CD8-positive, alpha-beta memory T cell (primary cell): Measurements from ENCODE around the gene ALG6. TPM values are rescaled to one million over a fixed set of nuclear protein-coding genes. Genes with fewer than 3 reads are reported as not detected.

Experiments used
- CTCF ChIA-PET: fragments of 350-600 bp; sonication (Branson Sonifier 250); formaldehyde crosslinking; loops from one replicate; lab custom pipeline; 2021; ENCODE audit warnings: antibody characterized with exemption; lab: Charles Lee
- POLR2A ChIA-PET: fragments of 350-600 bp; sonication (Branson Sonifier 250); formaldehyde crosslinking; loops from one replicate; lab custom pipeline; 2021; ENCODE audit warnings: antibody characterized with exemption; lab: Charles Lee
- DNase-seq, 5 donors: peaks; one replicate each; pipeline versions ENCODE4 v3.0.0 to v3.0.0-alpha.2; 2020 to 2022; ENCODE audit warnings: mixed read lengths in 1 of 5
- H3K27ac ChIP-seq: one replicate; pipeline ENCODE4 v1.7.0; 2013; ENCODE audit warnings: low read depth, mild to moderate bottlenecking, low read length, moderate library complexity
- H3K27me3 ChIP-seq: 2 replicates; pipeline ENCODE4 v1.7.0; 2013; ENCODE audit warnings: low read length, mild to moderate bottlenecking; ENCODE audit not compliant: insufficient read depth, poor library complexity, severe bottlenecking
- H3K36me3 ChIP-seq: 2 replicates; pipeline ENCODE4 v1.7.0; 2013; ENCODE audit warnings: mild to moderate bottlenecking, low read length, moderate library complexity; ENCODE audit not compliant: insufficient read depth
- H3K4me1 ChIP-seq: 2 replicates; pipeline ENCODE4 v1.7.0; 2013; ENCODE audit warnings: mild to moderate bottlenecking, low read length, moderate library complexity; ENCODE audit not compliant: insufficient read depth
- H3K4me3 ChIP-seq: 2 replicates; pipeline ENCODE4 v1.7.0; 2013; ENCODE audit warnings: mild to moderate bottlenecking, low read length
- H3K9me3 ChIP-seq: 2 replicates; pipeline ENCODE4 v1.7.0; 2013; ENCODE audit warnings: mild to moderate bottlenecking, low read length
- H3K27ac Mint-ChIP-seq, 8 donors: one replicate each; pipeline ENCODE4 v1.8.0; 2020 to 2021; ENCODE audit warnings: mixed read lengths in 8 of 8, mild to moderate bottlenecking in 6 of 8, inconsistent platforms in 3 of 8, moderate library complexity in 3 of 8
- H3K27me3 Mint-ChIP-seq, 2 donors: one replicate each; pipeline ENCODE4 v1.8.0; 2020 to 2021; ENCODE audit warnings: mixed read lengths in 2 of 2, mild to moderate bottlenecking in 1 of 2, moderate library complexity in 1 of 2
- H3K36me3 Mint-ChIP-seq, 3 donors: one replicate each; pipeline ENCODE4 v1.8.0; 2020 to 2021; ENCODE audit warnings: mixed read lengths in 3 of 3, inconsistent platforms in 1 of 3, mild to moderate bottlenecking in 1 of 3
- H3K4me1 Mint-ChIP-seq, 3 donors: one replicate each; pipeline ENCODE4 v1.8.0; 2020 to 2021; ENCODE audit warnings: mixed read lengths in 3 of 3, inconsistent platforms in 1 of 3, mild to moderate bottlenecking in 1 of 3
- H3K4me3 Mint-ChIP-seq, 7 donors: one replicate each; pipeline ENCODE4 v1.8.0; 2020 to 2021; ENCODE audit warnings: mixed read lengths in 7 of 7, mild to moderate bottlenecking in 6 of 7, moderate library complexity in 4 of 7, inconsistent platforms in 2 of 7
- H3K9me3 Mint-ChIP-seq, 5 donors: one replicate each; pipeline ENCODE4 v1.8.0; 2020 to 2022; ENCODE audit warnings: mixed read lengths in 5 of 5, mild to moderate bottlenecking in 3 of 5, moderate library complexity in 2 of 5, inconsistent platforms in 1 of 5
- polyA plus RNA-seq: library from polyadenylated mRNA; unstranded; fragments of 300-500 nt; fragmentation: Illumina TruSeq; gene quantifications from one replicate; pipeline ENCODE4 v1.2.3, GENCODE V29; 2021
- total RNA-seq, 2 experiments: library from RNA; stranded (reverse); gene quantifications; one replicate each; pipeline ENCODE4 v1.2.3, GENCODE V29; 2021

The ALG6 gene
- total and polyA plus RNA-seq, 3 experiments from 2014 or later: 21.2 to 25.6 (median 24.6) TPM

DNA sequence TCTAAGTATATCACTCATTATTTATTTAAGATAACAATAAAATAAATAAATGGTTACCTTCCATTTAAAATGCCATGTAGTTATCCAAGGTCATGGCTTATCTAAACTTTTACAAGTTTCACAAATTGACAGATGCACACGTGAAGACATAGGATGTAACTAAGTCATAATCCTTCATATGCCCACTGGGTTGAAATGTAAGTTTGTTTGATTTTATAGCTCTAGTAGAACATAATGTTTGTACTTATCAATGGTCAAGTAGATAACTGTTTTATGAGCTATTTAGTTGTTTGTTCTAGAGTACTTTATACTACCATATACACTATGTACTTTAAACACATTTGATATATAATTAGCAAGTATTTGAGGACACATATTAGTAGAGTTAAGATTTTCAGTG is 112.6 kb downstream of the ALG6 start:
- Histone ChIP-seq H3K27ac (no peak overlapping the region), H3K9me3 (no peaks in the 10 kb centered on the region), H3K36me3 (no peaks in the 10 kb centered on the region), H3K4me3 (no peak overlapping the region), H3K27me3 (no peaks in the 10 kb centered on the region), H3K4me1 (no peaks in the 10 kb centered on the region)
- no peak for DNase-seq
- Mint-ChIP-seq H3K9me3 (no peaks in the 10 kb centered on the region), H3K4me3 (no peak overlapping the region), H3K27ac (no peak overlapping the region), H3K36me3 (peaks cover 6 to 17% (median 10%) of the 10 kb centered on the region in 3 donors), H3K27me3 (no peaks in the 10 kb centered on the region), H3K4me1 (no peaks in the 10 kb centered on the region)
- POLR2A ChIA-PET: no interaction called here
- CTCF ChIA-PET: no interaction called here

DNA sequence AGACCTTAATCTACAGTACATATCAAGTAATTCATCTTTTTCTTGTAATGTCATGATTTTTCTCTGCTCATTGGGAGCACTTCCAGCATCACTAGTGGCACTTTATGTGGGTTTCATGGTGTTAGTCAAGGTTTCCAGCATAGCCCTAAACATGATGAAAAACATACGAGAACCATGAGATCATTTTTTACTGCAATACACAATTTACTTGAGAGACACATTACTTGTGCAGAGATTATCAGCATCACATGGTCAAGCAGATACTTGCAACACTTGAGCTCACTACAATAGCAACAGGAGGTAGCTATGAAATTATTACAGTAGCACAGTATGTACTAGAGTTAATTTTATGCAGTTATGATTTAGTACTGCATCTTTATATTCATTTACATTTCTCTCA is 119.2 kb downstream of the ALG6 start:
- Mint-ChIP-seq H3K36me3 (peaks cover 0 to 13% (median 6%) of the 10 kb centered on the region in 3 donors), H3K27ac (no peak overlapping the region), H3K4me3 (no peak overlapping the region), H3K9me3 (no peaks in the 10 kb centered on the region), H3K27me3 (no peaks in the 10 kb centered on the region), H3K4me1 (no peaks in the 10 kb centered on the region)
- H3K9me3 ChIP-seq: no peaks in the 10 kb centered on the region
- DNase-seq: no peak
- no peak overlapping the region for H3K27ac ChIP-seq
- H3K27me3 ChIP-seq: no peaks in the 10 kb centered on the region
- ChIA-PET CTCF (no interaction called here), POLR2A (no interaction called here)
- H3K36me3 ChIP-seq: no peaks in the 10 kb centered on the region
- H3K4me1 ChIP-seq: no peaks in the 10 kb centered on the region
- no peak overlapping the region for H3K4me3 ChIP-seq

DNA sequence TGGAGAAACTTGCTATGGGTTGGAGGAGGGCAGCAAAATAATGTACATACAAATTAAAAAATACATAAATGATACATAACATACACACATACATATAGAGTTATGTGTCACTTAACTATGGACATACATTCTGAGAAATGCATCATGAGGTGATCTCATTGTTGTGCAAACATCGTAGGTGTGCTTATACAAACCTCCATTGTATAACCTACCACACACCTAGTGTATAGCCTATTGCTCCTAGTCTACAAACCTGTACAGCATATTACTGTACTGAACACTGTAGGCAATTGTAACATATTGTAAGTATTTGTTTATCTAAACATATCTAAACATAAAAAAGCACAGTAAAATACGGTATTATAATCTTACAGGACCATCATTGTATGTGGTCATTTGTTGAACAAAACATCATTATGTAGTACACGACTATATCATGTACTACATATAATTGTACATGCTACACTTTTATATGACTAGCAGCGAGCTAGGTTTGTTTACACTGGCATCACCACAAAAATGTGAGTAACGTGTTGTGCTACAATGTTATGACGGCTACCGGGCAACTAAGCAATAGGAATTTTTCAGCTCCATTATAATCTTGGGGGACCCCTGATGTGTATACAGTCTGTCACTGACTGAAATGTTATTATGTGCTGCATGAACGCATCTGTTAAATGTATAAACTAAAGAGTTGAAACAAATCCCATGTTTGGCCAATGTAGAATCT is 120.1 kb downstream of the ALG6 start:
- no peaks in the 10 kb centered on the region for H3K4me1 ChIP-seq
- no peak overlapping the region for H3K4me3 Mint-ChIP-seq
- H3K36me3 Mint-ChIP-seq: peaks cover 0 to 13% (median 8%) of the 10 kb centered on the region in 3 donors
- no peak for DNase-seq
- POLR2A ChIA-PET: no interaction called here
- no peak overlapping the region for H3K27ac ChIP-seq
- H3K4me3 ChIP-seq: no peak overlapping the region
- H3K9me3 Mint-ChIP-seq: no peaks in the 10 kb centered on the region
- no peaks in the 10 kb centered on the region for H3K9me3 ChIP-seq
- CTCF ChIA-PET: no interaction called here
- H3K27me3 Mint-ChIP-seq: no peaks in the 10 kb centered on the region
- no peaks in the 10 kb centered on the region for H3K36me3 ChIP-seq
- H3K4me1 Mint-ChIP-seq: peaks cover 0 to under 1% (median 0%) of the 10 kb centered on the region in 3 donors
- H3K27me3 ChIP-seq: no peaks in the 10 kb centered on the region
- H3K27ac Mint-ChIP-seq: no peak overlapping the region

Other genes with a start within 250 kb of the ALG6 start
- gene FOXD3, start 45.1 kb upstream of the ALG6 start, total RNA-seq: not detected
- gene FOXD3, start 45.1 kb upstream of the ALG6 start, polyA plus RNA-seq: not detected
- 10 to 100 TPM; 45.0 to 49.0 TPM for gene ITGB3BP, start 155.6 kb downstream of the ALG6 start, total RNA-seq
- 25.0 TPM for gene ITGB3BP, start 155.6 kb downstream of the ALG6 start, polyA plus RNA-seq
- 1 to 10 TPM; 6.7 to 7.4 TPM for gene EFCAB7, start 155.9 kb downstream of the ALG6 start, total RNA-seq
- 4.5 TPM for gene EFCAB7, start 155.9 kb downstream of the ALG6 start, polyA plus RNA-seq
- gene PGM1, start 225.8 kb downstream of the ALG6 start, total RNA-seq: 10 to 100 TPM; 28.3 to 29.0 TPM
- 35.1 TPM for gene PGM1, start 225.8 kb downstream of the ALG6 start, polyA plus RNA-seq